GM23338 (cell line): ENCODE data around the gene CCNY. TPM values are rescaled to one million over a fixed set of nuclear protein-coding genes. Genes with fewer than 3 reads are reported as not detected.

Experiments
- ATAC-seq: fragments of 200-7000 bp; cut with Tn5 transposase; 3 replicates; pipeline ENCODE4 v1.9.1; 2020
- DNase-seq: peaks from one replicate; pipeline ENCODE4 v3.0.0-alpha.2; 2015; ENCODE audit warnings: low spot score
- H2AFZ ChIP-seq: fragments of 200-600 bp; sonication (generic); 2 replicates; pipeline ENCODE4 v1.8.0; 2016; ENCODE audit warnings: antibody characterized with exemption, mild to moderate bottlenecking, moderate library complexity
- H3F3A ChIP-seq: fragments of 200-600 bp; sonication (generic); replicated peaks from 2 replicates; pipeline ENCODE4 v1.8.0; 2017; ENCODE audit warnings: antibody characterized with exemption, mixed run types, low read depth
- H3K27ac ChIP-seq: fragments of 200-600 bp; sonication (generic); 2 replicates; pipeline ENCODE4 v1.6.1; 2016; ENCODE audit warnings: low read depth
- H3K27me3 ChIP-seq: fragments of 200-600 bp; sonication (generic); 2 replicates; pipeline ENCODE4 v1.8.0; 2016; ENCODE audit warnings: mild to moderate bottlenecking, mixed run types, moderate library complexity; ENCODE audit not compliant: insufficient read depth
- H3K36me3 ChIP-seq: fragments of 200-600 bp; sonication (generic); 2 replicates; pipeline ENCODE4 v1.8.0; 2016; ENCODE audit warnings: mild to moderate bottlenecking; ENCODE audit not compliant: insufficient read depth
- H3K4me1 ChIP-seq: fragments of 200-600 bp; sonication (generic); 2 replicates; pipeline ENCODE4 v1.8.0; 2016; ENCODE audit warnings: mild to moderate bottlenecking, moderate library complexity; ENCODE audit not compliant: insufficient read depth
- H3K4me2 ChIP-seq: fragments of 200-600 bp; sonication (generic); 2 replicates; pipeline ENCODE4 v1.7.1; 2017; ENCODE audit warnings: mixed run types
- H3K4me3 ChIP-seq: fragments of 200-600 bp; sonication (generic); 2 replicates; pipeline ENCODE4 v1.6.1; 2016; ENCODE audit warnings: mixed run types
- H3K79me2 ChIP-seq: fragments of 200-600 bp; sonication (generic); replicated peaks from 2 replicates; pipeline ENCODE4 v1.8.0; 2017; ENCODE audit warnings: mild to moderate bottlenecking; ENCODE audit not compliant: insufficient read depth
- H3K9me2 ChIP-seq: fragments of 200-600 bp; sonication (generic); 2 replicates; pipeline ENCODE4 v1.8.0; 2017; ENCODE audit not compliant: insufficient read depth
- H4K20me1 ChIP-seq: fragments of 200-600 bp; sonication (generic); replicated peaks from 2 replicates; pipeline ENCODE4 v1.8.0; 2017; ENCODE audit warnings: mild to moderate bottlenecking; ENCODE audit not compliant: insufficient read depth
- H3K27ac Mint-ChIP-seq: 2 replicates; pipeline ENCODE4 v1.8.0; 2020; ENCODE audit warnings: inconsistent platforms, mild to moderate bottlenecking, moderate library complexity, mixed read lengths
- H3K27me3 Mint-ChIP-seq: 3 replicates; pipeline ENCODE4 v1.8.0; 2022; ENCODE audit warnings: low read depth, mild to moderate bottlenecking, moderate library complexity, mixed read lengths, inconsistent platforms; ENCODE audit not compliant: insufficient read depth, poor library complexity
- H3K36me3 Mint-ChIP-seq: 3 replicates; pipeline ENCODE4 v1.8.0; 2021; ENCODE audit warnings: low read depth, mild to moderate bottlenecking, inconsistent platforms, moderate library complexity, mixed read lengths
- H3K4me1 Mint-ChIP-seq: 3 replicates; pipeline ENCODE4 v1.8.0; 2020; ENCODE audit warnings: mild to moderate bottlenecking, inconsistent platforms, mixed read lengths
- H3K4me3 Mint-ChIP-seq: 3 replicates; pipeline ENCODE4 v1.8.0; 2021; ENCODE audit warnings: moderate library complexity, mild to moderate bottlenecking, inconsistent platforms, mixed read lengths
- H3K9me3 Mint-ChIP-seq: 3 replicates; pipeline ENCODE4 v1.8.0; 2020; ENCODE audit warnings: moderate library complexity, mild to moderate bottlenecking, inconsistent platforms, mixed read lengths
- CREB1 ChIP-seq: fragments of 250-450 bp; sonication (Bioruptor Pico); IDR thresholded peaks from 2 replicates; pipeline ENCODE4 v1.5.0; 2020; ENCODE audit warnings: low read depth, mild to moderate bottlenecking, moderate library complexity
- EZH2phosphoT487 ChIP-seq: fragments of 200-600 bp; sonication (generic); IDR thresholded peaks from one replicate; pipeline ENCODE4 v1.8.1; 2018; ENCODE audit warnings: antibody characterized with exemption; ENCODE audit not compliant: unreplicated experiment
- POLR2AphosphoS5 ChIP-seq: IDR thresholded peaks from 2 replicates; pipeline ENCODE4 v1.6.1; 2016; ENCODE audit warnings: antibody characterized with exemption, low read depth
- STAT1 ChIP-seq: IDR thresholded peaks from one replicate; pipeline ENCODE4 v1.6.1; 2016; ENCODE audit warnings: antibody characterized with exemption; ENCODE audit not compliant: unreplicated experiment
- ZNF114 ChIP-seq: fragments of 250-450 bp; sonication (Bioruptor Pico); IDR thresholded peaks from 2 replicates; pipeline ENCODE4 v1.5.0; 2020; ENCODE audit warnings: mild to moderate bottlenecking, moderate library complexity
- polyA plus RNA-seq: library from polyadenylated mRNA; unstranded; fragments of >200 nt; fragmentation: Nextera tagmentation; extraction: Ambion mirVana; gene quantifications from 2 replicates; pipeline ENCODE4 v1.2.1, GENCODE V29; 2016
- total RNA-seq: library from RNA; depleted of rRNA; stranded (reverse); fragments of >200 nt; shearing (Covaris generic); gene quantifications from 2 replicates; pipeline ENCODE4 v1.2.3, GENCODE V29; 2014
- TF ChIP-seq, protein P1 (sequence below): fragments of 250-450 bp; sonication (Bioruptor Pico); IDR thresholded peaks from 2 replicates; pipeline ENCODE4 v1.5.0; 2020; ENCODE audit warnings: mild to moderate bottlenecking, moderate library complexity
- TF ChIP-seq, protein P2 (sequence below): IDR thresholded peaks from one replicate; pipeline ENCODE4 v1.6.1; 2018; ENCODE audit warnings: antibody characterized with exemption; ENCODE audit not compliant: unreplicated experiment
- TF ChIP-seq, protein P3 (sequence below): IDR thresholded peaks from 2 replicates; pipeline ENCODE4 v1.6.1; 2016; ENCODE audit warnings: antibody characterized with exemption

The CCNY gene
- total and polyA plus RNA-seq, 2 experiments from 2014 or later, result 14.2 to 29.0 TPM

DNA sequence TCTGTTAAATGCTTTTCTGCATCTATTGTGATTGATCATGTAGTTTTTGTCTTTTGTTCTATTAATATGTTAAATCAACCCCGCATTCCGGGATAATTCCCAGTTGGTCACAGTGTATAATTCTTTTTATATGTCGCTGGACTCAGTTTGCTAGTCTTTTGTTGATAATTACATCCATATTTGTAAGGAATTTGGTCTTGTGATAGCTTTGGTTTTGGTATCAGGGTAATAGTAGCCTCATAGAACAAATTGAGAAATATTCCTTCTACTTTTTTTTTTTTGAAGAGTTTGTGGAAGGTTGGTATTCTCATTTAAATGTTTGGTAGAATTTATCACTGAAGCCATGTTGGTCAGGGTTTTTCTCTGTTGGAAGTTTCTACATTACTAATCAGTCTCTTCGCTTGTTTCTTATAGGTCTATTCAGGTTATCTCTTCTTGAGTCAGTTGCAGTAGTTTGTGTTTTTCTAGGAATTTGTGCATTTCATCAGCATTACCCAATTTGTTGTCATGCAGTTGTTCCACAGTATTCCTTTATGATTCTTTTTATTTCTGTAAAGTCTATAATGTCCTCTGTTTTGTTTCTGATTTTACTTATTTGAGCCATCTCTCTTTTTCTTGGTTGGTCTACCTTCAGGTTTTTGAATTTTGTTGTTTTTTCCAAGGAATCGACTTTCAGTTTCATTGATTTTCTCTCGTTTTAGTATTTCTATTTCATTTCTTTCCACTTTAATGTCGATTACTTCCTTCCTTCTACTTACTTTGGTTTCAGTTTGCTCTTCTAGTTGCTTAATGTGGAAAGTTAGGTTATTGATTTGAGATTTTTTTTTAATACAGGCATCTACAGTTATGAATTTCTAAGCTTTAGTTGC, 204.2 kb downstream of the CCNY start (continued):
- TF ChIP-seq, protein P1, sequence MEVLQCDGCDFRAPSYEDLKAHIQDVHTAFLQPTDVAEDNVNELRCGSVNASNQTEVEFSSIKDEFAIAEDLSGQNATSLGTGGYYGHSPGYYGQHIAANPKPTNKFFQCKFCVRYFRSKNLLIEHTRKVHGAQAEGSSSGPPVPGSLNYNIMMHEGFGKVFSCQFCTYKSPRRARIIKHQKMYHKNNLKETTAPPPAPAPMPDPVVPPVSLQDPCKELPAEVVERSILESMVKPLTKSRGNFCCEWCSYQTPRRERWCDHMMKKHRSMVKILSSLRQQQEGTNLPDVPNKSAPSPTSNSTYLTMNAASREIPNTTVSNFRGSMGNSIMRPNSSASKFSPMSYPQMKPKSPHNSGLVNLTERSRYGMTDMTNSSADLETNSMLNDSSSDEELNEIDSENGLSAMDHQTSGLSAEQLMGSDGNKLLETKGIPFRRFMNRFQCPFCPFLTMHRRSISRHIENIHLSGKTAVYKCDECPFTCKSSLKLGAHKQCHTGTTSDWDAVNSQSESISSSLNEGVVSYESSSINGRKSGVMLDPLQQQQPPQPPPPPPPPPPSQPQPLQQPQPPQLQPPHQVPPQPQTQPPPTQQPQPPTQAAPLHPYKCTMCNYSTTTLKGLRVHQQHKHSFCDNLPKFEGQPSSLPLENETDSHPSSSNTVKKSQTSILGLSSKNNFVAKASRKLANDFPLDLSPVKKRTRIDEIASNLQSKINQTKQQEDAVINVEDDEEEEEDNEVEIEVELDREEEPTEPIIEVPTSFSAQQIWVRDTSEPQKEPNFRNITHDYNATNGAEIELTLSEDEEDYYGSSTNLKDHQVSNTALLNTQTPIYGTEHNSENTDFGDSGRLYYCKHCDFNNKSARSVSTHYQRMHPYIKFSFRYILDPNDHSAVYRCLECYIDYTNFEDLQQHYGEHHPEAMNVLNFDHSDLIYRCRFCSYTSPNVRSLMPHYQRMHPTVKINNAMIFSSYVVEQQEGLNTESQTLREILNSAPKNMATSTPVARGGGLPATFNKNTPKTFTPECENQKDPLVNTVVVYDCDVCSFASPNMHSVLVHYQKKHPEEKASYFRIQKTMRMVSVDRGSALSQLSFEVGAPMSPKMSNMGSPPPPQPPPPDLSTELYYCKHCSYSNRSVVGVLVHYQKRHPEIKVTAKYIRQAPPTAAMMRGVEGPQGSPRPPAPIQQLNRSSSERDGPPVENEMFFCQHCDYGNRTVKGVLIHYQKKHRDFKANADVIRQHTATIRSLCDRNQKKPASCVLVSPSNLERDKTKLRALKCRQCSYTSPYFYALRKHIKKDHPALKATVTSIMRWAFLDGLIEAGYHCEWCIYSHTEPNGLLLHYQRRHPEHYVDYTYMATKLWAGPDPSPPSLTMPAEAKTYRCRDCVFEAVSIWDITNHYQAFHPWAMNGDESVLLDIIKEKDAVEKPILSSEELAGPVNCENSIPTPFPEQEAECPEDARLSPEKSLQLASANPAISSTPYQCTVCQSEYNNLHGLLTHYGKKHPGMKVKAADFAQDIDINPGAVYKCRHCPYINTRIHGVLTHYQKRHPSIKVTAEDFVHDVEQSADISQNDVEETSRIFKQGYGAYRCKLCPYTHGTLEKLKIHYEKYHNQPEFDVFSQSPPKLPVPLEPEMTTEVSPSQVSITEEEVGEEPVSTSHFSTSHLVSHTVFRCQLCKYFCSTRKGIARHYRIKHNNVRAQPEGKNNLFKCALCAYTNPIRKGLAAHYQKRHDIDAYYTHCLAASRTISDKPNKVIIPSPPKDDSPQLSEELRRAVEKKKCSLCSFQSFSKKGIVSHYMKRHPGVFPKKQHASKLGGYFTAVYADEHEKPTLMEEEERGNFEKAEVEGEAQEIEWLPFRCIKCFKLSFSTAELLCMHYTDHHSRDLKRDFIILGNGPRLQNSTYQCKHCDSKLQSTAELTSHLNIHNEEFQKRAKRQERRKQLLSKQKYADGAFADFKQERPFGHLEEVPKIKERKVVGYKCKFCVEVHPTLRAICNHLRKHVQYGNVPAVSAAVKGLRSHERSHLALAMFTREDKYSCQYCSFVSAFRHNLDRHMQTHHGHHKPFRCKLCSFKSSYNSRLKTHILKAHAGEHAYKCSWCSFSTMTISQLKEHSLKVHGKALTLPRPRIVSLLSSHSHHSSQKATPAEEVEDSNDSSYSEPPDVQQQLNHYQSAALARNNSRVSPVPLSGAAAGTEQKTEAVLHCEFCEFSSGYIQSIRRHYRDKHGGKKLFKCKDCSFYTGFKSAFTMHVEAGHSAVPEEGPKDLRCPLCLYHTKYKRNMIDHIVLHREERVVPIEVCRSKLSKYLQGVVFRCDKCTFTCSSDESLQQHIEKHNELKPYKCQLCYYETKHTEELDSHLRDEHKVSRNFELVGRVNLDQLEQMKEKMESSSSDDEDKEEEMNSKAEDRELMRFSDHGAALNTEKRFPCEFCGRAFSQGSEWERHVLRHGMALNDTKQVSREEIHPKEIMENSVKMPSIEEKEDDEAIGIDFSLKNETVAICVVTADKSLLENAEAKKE, result no peak

DNA sequence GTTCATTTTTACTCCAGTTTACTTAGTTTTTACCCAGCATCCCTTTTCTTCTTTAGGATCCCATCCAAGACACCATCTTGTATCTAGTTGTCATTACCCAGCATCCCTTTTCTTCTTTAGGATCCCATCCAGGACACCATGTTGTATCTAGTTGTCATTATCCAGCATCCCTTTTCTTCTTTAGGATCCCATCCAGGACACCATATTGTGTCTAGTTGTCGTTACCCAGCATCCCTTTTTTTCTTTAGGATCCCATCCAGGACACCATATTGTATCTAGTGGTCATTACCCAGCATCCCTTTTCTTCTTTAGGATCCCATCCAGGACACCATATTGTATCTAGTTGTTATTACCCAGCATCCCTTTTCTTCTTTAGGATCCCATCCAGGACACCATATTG, 205.4 kb downstream of the CCNY start:
- H4K20me1 ChIP-seq, result no peaks in the 10 kb centered on the region
- DNase-seq (no peak), ATAC-seq (no peak)
- no peak overlapping the region for H3K27ac ChIP-seq
- no peaks in the 10 kb centered on the region for H3K27me3 ChIP-seq
- no peak overlapping the region for H3K4me3 ChIP-seq
- Mint-ChIP-seq H3K36me3 (peaks cover 36% of the 10 kb centered on the region), H3K9me3 (peaks cover 15% of the 10 kb centered on the region; the same call in 2 of the 3 replicates), H3K27me3 (no peaks in the 10 kb centered on the region), H3K27ac (no peak overlapping the region), H3K4me3 (no peak overlapping the region), H3K4me1 (peaks cover 10% of the 10 kb centered on the region; the same call in 2 of the 3 replicates)
- H3K79me2 ChIP-seq, result 0 out of 2 replicates have a peak, but pooled peaks cover 5% of the 10 kb centered on the region
- H3K9me2 ChIP-seq, result no peaks in the 10 kb centered on the region
- H2AFZ ChIP-seq, result no peak overlapping the region
- no peak overlapping the region for H3K4me2 ChIP-seq
- H3K36me3 ChIP-seq, result no peaks in the 10 kb centered on the region
- no peaks in the 10 kb centered on the region for H3F3A ChIP-seq
- peaks cover 7% of the 10 kb centered on the region; the same call in 1 of the 2 replicates for H3K4me1 ChIP-seq
- TF ChIP-seq CREB1, result no peak
- TF ChIP-seq, protein P2, sequence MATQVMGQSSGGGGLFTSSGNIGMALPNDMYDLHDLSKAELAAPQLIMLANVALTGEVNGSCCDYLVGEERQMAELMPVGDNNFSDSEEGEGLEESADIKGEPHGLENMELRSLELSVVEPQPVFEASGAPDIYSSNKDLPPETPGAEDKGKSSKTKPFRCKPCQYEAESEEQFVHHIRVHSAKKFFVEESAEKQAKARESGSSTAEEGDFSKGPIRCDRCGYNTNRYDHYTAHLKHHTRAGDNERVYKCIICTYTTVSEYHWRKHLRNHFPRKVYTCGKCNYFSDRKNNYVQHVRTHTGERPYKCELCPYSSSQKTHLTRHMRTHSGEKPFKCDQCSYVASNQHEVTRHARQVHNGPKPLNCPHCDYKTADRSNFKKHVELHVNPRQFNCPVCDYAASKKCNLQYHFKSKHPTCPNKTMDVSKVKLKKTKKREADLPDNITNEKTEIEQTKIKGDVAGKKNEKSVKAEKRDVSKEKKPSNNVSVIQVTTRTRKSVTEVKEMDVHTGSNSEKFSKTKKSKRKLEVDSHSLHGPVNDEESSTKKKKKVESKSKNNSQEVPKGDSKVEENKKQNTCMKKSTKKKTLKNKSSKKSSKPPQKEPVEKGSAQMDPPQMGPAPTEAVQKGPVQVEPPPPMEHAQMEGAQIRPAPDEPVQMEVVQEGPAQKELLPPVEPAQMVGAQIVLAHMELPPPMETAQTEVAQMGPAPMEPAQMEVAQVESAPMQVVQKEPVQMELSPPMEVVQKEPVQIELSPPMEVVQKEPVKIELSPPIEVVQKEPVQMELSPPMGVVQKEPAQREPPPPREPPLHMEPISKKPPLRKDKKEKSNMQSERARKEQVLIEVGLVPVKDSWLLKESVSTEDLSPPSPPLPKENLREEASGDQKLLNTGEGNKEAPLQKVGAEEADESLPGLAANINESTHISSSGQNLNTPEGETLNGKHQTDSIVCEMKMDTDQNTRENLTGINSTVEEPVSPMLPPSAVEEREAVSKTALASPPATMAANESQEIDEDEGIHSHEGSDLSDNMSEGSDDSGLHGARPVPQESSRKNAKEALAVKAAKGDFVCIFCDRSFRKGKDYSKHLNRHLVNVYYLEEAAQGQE, result no peak
- TF ChIP-seq POLR2AphosphoS5, result no peak
- TF ChIP-seq, protein P3, sequence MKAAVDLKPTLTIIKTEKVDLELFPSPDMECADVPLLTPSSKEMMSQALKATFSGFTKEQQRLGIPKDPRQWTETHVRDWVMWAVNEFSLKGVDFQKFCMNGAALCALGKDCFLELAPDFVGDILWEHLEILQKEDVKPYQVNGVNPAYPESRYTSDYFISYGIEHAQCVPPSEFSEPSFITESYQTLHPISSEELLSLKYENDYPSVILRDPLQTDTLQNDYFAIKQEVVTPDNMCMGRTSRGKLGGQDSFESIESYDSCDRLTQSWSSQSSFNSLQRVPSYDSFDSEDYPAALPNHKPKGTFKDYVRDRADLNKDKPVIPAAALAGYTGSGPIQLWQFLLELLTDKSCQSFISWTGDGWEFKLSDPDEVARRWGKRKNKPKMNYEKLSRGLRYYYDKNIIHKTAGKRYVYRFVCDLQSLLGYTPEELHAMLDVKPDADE, result no peak
- TF ChIP-seq EZH2phosphoT487, result no peak
- TF ChIP-seq STAT1, result no peak
- no peak for TF ChIP-seq ZNF114 (CRISPR knock-in tag)
